Common myeloid progenitor, CD34-positive (primary cell): ENCODE results near the gene IL2RG.
A peak's percentile ranks its signal among the peaks of the same experiment; 100 is the strongest.

Source experiments
- CTCF ChIA-PET: fragments of 350-600 bp; sonication (Branson Sonifier 250); formaldehyde crosslinking; loops from one replicate; lab custom pipeline; 2021; ENCODE audit warnings: antibody characterized with exemption; lab: Charles Lee
- POLR2A ChIA-PET: fragments of 350-600 bp; sonication (Branson Sonifier 250); formaldehyde crosslinking; loops from one replicate; lab custom pipeline; 2021; ENCODE audit warnings: antibody characterized with exemption; lab: Charles Lee
- DNase-seq, 3 donors: peaks; one replicate each; pipeline versions ENCODE4 v3.0.0 to v3.0.0-alpha.2; 2013
- H3K27ac ChIP-seq, 2 experiments: 1 replicate in 1 of 2; 2 replicates in 1 of 2; pipeline ENCODE4 v1.7.0; 2013; ENCODE audit warnings: inconsistent platforms in 2 of 2, low read length in 2 of 2, mild to moderate bottlenecking in 2 of 2, low read depth in 1 of 2, moderate library complexity in 1 of 2; ENCODE audit not compliant: severe bottlenecking in 2 of 2, insufficient read depth in 1 of 2, poor library complexity in 1 of 2
- H3K27me3 ChIP-seq, 5 experiments: replicated peaks in 2 of 5; 1 replicate in 3 of 5; 2 replicates in 2 of 5; pipeline versions ENCODE4 v1.6.1 to v1.7.0; 2013; ENCODE audit warnings: low read length in 4 of 5, mild to moderate bottlenecking in 2 of 5, moderate library complexity in 2 of 5, inconsistent platforms in 1 of 5; ENCODE audit not compliant: insufficient read depth in 5 of 5, control insufficient read depth in 4 of 5
- H3K36me3 ChIP-seq, 4 experiments: 1 replicate in 2 of 4; 2 replicates in 2 of 4; pipeline versions ENCODE4 v1.6.1 to v1.7.0; 2013; ENCODE audit warnings: low read length in 3 of 4, control low read depth in 1 of 4, mild to moderate bottlenecking in 1 of 4; ENCODE audit not compliant: control insufficient read depth in 4 of 4, insufficient read depth in 4 of 4
- H3K4me1 ChIP-seq, 4 experiments: 1 replicate in 3 of 4; 2 replicates in 1 of 4; pipeline versions ENCODE4 v1.6.1 to v1.7.1; 2013; ENCODE audit warnings: low read length in 3 of 4, mild to moderate bottlenecking in 3 of 4, control low read depth in 1 of 4, inconsistent platforms in 1 of 4, moderate library complexity in 1 of 4; ENCODE audit not compliant: control insufficient read depth in 4 of 4, insufficient read depth in 4 of 4; ENCODE audit errors: control extremely low read depth in 1 of 4
- H3K4me3 ChIP-seq, 7 experiments: 1 replicate in 4 of 7; 2 replicates in 3 of 7; pipeline versions ENCODE4 v1.5.1 to v1.7.0; 2013; ENCODE audit warnings: mild to moderate bottlenecking in 7 of 7, low read length in 6 of 7, moderate library complexity in 6 of 7, inconsistent platforms in 2 of 7, low read depth in 2 of 7, control low read depth in 1 of 7; ENCODE audit not compliant: insufficient read depth in 4 of 7, control insufficient read depth in 1 of 7; ENCODE audit errors: extremely low read depth in 1 of 7
- H3K9me3 ChIP-seq, 5 experiments: 1 replicate in 4 of 5; 2 replicates in 1 of 5; pipeline versions ENCODE4 v1.6.1 to v1.7.1; 2013; ENCODE audit warnings: low read length in 4 of 5, mild to moderate bottlenecking in 2 of 5, inconsistent platforms in 1 of 5, low read depth in 1 of 5, moderate library complexity in 1 of 5; ENCODE audit not compliant: control insufficient read depth in 4 of 5, insufficient read depth in 2 of 5; ENCODE audit errors: control extremely low read depth in 1 of 5
- whole genome bisulfite sequencing: methylation state at CpG from one replicate; pipeline ENCODE4 v1.1.5; 2013; ENCODE audit not compliant: insufficient coverage; 5-methylcytosine and 5-hydroxymethylcytosine counted together

Gene IL2RG

GRCh38 chrX:71067089-71067488 lies 44.3 kb downstream of the IL2RG start:
- DNase-seq = no peak
- ChIA-PET POLR2A (no interaction called here), CTCF (interaction anchor here (1.1 kb wide), 1 partner anchor 9 kb away, joined by 3 read pairs; no protein-coding TSS in a partner anchor)
- H3K4me3 ChIP-seq = peak overlapping the region in 6 of 7 experiments; percentile 70 to 91 (median 78)
- peak overlapping the region in 1 of 2 experiments; percentile 82 for H3K27ac ChIP-seq
- H3K27me3 ChIP-seq = peaks cover 0 to 5% (median 0%) of the 10 kb centered on the region in 5 experiments
- WGBS = 33% methylated on average over 2 of the region's 2 CpGs
- H3K36me3 ChIP-seq = peaks cover 0 to 5% (median 3%) of the 10 kb centered on the region in 4 experiments
- peaks cover 2 to 10% (median 6%) of the 10 kb centered on the region in 4 experiments for H3K4me1 ChIP-seq
- no peaks in the 10 kb centered on the region for H3K9me3 ChIP-seq

- ChIA-PET CTCF (no interaction called here), POLR2A (no interaction called here)
- Histone ChIP-seq H3K36me3 (peaks cover 0 to 23% (median 12%) of the 10 kb centered on the region in 4 experiments), H3K27ac (no peak overlapping the region), H3K4me3 (no peak overlapping the region), H3K9me3 (no peaks in the 10 kb centered on the region), H3K27me3 (no peaks in the 10 kb centered on the region), H3K4me1 (peaks cover 9 to 40% (median 24%) of the 10 kb centered on the region in 4 experiments)
- no peak for DNase-seq
Measured at GRCh38 chrX:71060127-71060526, 51.2 kb downstream of the IL2RG start.

- Histone ChIP-seq H3K36me3 (peaks cover 0 to 23% (median 13%) of the 10 kb centered on the region in 4 experiments), H3K4me3 (no peak overlapping the region), H3K4me1 (peaks cover 9 to 40% (median 25%) of the 10 kb centered on the region in 4 experiments), H3K9me3 (peaks cover 0 to 2% (median 0%) of the 10 kb centered on the region in 5 experiments), H3K27ac (no peak overlapping the region), H3K27me3 (peaks cover 0 to 3% (median 0%) of the 10 kb centered on the region in 5 experiments)
- no CpG with 5 or more reads among the region's 3 CpGs for WGBS
- ChIA-PET CTCF (interaction anchor here (0.7 to 1.4 kb wide), 3 partner anchors 10 to 918 kb away, joined by 3 read pairs; partner anchors contain the start of gene SNX12), POLR2A (no interaction called here)
- DNase-seq = peak in 2 of 3 donors; percentile 59 to 65
Measured at GRCh38 chrX:71057848-71058530, 53.4 kb downstream of the IL2RG start.
